GM10248 (cell line): ENCODE measurements around the gene TTBK2.

Experiments
- CTCF ChIA-PET: fragments of 300-600 bp; sonication (Branson Sonifier 250); formaldehyde crosslinking; extraction: SDS; loops from one replicate; lab custom pipeline; 2021; ENCODE audit warnings: antibody characterized with exemption; lab: Yijun Ruan, JAX
- POLR2A ChIA-PET: fragments of 350-650 bp; sonication (Branson Sonifier 250); formaldehyde crosslinking; extraction: SDS; loops from one replicate; lab custom pipeline; 2020; ENCODE audit warnings: antibody characterized with exemption; lab: Yijun Ruan, JAX
- DNase-seq: peaks from one replicate; pipeline ENCODE4 v3.0.0; 2012; ENCODE audit errors: extremely low spot score
- CTCF ChIP-seq: IDR thresholded peaks from 2 replicates; pipeline ENCODE4 v1.5.1; 2012; ENCODE audit warnings: mild to moderate bottlenecking, low read depth; ENCODE audit errors: extremely low read depth, missing control alignments, control extremely low read depth

Gene TTBK2

GRCh38 chr15:42832576-42832975 is 88.0 kb downstream of the TTBK2 start:
- ChIA-PET CTCF (no interaction called here), POLR2A (no interaction called here)
- TF ChIP-seq CTCF, result no peak
- no peak for DNase-seq

DNA sequence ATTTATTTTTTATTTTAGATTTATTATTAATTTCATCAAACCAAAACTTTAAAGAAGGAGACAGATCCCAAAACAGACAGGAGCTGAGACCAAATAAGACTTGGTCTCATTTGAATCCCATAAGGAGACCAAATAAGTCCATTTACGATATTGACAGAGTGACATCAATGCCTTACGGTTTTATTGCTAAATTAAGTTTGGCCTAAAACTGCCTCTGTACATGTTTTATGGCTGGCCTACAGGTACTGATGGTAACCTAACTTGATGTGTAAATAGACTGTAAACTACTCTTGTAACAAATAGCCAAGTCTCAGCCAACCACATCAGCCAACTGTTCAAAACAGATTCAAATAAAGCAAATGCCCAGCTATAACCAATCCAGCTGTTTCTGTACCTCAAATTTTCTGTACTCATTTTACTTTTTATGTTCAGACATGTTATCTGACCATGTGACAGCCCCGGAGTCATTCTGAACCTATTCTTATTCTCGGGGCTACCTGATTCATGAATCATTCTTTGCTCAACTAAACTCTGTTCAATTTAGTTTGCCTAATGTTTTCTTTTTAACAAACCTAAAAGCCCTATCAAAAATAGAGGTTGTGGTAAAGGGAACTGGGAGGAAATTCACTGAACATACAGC is 94.2 kb downstream of the TTBK2 start:
- CTCF ChIA-PET, result interaction anchor here (0.9 to 1.3 kb wide), 2 partner anchors 9 to 13 kb away, joined by 4 to 5 read pairs; no protein-coding TSS in a partner anchor
- POLR2A ChIA-PET, result no interaction called here
- TF ChIP-seq CTCF, result no peak
- no peak for DNase-seq

DNA sequence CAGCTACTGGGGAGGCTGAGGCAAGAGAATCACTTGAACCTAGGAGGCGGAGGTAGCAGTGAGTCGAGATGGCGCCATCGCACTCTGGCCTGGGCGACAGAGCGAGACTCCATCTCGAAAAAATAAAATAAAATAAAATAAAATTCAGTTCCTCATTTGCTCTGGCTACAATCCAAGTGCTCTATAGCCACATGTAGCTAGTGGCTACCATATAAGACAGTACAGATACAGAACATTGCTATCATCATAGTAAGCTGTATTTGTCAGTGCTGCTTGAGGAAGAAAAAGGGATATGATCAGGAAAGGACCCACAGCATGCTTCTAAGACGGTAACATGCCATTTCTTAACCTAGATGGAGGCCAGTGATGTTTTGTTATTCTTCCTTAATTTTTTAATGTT is 95.0 kb downstream of the TTBK2 start:
- ChIA-PET POLR2A (no interaction called here), CTCF (interaction anchor here (0.9 to 1.3 kb wide), 3 partner anchors 8 to 14 kb away, joined by 3 to 5 read pairs (median 4); no protein-coding TSS in a partner anchor)
- no peak for TF ChIP-seq CTCF
- no peak for DNase-seq

DNA sequence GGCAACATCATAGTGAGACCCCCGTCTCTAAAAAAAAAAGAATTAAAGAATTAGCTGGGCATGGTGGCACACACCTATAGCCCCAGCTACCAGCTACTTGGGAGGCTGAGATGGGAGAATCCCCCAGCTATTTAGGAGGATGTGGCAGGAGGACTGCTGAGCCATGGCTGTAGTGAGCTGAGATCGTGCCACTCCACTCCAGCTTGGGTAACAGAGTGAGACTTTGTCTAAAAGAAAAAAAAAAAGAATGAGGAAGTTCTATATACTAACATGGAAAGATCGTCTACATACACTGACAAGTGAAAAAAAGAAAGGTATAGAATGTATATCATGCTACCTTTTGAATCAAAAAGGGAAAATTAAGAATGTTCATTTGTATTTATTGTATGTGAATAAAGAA is 99.8 kb downstream of the TTBK2 start:
- ChIA-PET CTCF (interaction anchor here (1.0 kb wide), 1 partner anchor 10 kb away, joined by 4 read pairs; no protein-coding TSS in a partner anchor), POLR2A (no interaction called here)
- no peak for DNase-seq
- TF ChIP-seq CTCF, result no peak

DNA sequence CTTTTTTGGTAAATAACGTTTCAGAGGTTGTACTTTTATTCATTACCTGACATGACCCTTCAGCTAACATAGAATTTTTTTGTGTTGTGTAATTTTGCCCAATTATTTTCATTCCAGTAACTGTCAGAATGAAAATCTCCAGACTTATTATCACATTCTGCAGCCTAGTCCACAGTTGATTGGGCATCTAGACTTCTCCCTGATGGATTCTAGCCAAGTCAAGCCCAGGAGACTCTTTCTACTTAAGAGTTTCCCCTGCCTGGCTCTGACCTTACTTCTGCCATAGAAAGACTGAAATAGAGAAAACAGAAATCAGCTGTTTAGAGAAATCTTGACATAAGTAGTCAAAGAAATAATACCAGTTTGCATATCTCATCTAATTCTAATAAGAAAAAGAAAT is 100.8 kb downstream of the TTBK2 start:
- TF ChIP-seq CTCF, result no peak
- ChIA-PET POLR2A (no interaction called here), CTCF (no interaction called here)
- no peak for DNase-seq

- no peak for TF ChIP-seq CTCF
- ChIA-PET POLR2A (no interaction called here), CTCF (interaction anchor here (1.3 to 2.2 kb wide), 2 partner anchors 10 to 14 kb away, joined by 3 to 10 read pairs; no protein-coding TSS in a partner anchor)
- no peak for DNase-seq
These were observed 109.1 kb downstream of the TTBK2 start for GRCh38 chr15:42811433-42811832.
